Cardiac fibroblast (primary cell): ENCODE results near the gene SMOC2.

ENCODE experiments used
- DNase-seq, 2 donors: peaks; one replicate each; pipeline versions ENCODE4 v3.0.0 to v3.0.0-alpha.2; 2010; ENCODE audit warnings: low read depth in 2 of 2
- H3K4me3 ChIP-seq, 2 donors: replicated peaks in 1 of 2; 1 replicate in 1 of 2; 2 replicates in 1 of 2; pipeline ENCODE4 v1.5.1; 2011; ENCODE audit warnings: low read depth in 2 of 2, low read length in 2 of 2, mild to moderate bottlenecking in 2 of 2, moderate library complexity in 1 of 2
- CTCF ChIP-seq: IDR thresholded peaks from one replicate; pipeline ENCODE4 v1.5.1; 2011; ENCODE audit warnings: low read depth, mild to moderate bottlenecking, low read length, inconsistent platforms

Gene SMOC2

GRCh38 chr6:168597471-168597875 lies 156.5 kb downstream of the SMOC2 start:
- no peak for DNase-seq
- no peak for TF ChIP-seq CTCF
- H3K4me3 ChIP-seq, result no peak overlapping the region

GRCh38 chr6:168598251-168599117 lies 157.5 kb downstream of the SMOC2 start:
- no peak overlapping the region for H3K4me3 ChIP-seq

DNA sequence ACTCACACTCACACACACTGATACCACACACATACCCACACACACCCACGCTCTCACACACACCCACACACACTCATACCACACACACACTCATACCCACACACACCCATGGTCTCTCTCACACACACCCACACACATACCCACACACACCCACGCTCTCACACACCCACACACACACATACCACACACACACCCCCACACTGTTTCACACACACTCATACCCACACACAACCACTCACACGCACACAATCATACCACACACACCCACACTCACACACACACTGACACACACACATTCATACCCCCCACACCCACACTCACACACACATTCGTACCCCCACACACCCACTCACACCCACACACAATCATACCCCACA lies 158.1 kb downstream of the SMOC2 start:
- no peak for DNase-seq
- H3K4me3 ChIP-seq, result no peak overlapping the region
- no peak for TF ChIP-seq CTCF

More at GRCh38 chr6:168598251-168599117, 157.5 kb downstream of the SMOC2 start:
- DNase-seq, result no peak
- TF ChIP-seq CTCF, result no peak

DNA sequence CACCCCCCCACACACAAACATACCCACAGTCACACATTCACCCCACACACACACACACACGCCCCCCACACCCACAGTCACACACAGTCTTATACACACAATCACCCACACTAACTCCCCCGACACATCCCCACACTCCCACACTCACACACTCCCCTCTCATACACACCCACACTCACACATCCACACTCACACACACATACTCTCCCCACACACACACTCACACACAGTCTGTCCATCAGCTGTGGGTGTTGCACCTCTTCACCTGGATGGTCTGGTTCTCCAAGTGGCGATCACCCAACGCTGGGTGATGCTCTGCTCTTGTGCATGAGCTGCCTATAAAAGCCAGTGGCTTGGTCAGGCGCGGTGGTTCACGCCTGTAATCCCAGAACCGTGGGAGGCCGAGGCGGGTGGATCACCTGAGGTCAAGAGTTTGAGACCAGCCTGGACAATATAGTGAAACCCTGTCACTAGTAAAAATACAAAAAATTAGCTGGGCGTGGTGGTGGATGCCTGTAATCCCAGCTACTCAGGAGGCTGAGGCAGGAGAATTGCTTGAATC lies 158.9 kb downstream of the SMOC2 start:
- TF ChIP-seq CTCF, result no peak
- H3K4me3 ChIP-seq, result no peak overlapping the region
- DNase-seq, result no peak

GRCh38 chr6:168600381-168600780 lies 159.4 kb downstream of the SMOC2 start:
- DNase-seq, result no peak
- H3K4me3 ChIP-seq, result no peak overlapping the region
- TF ChIP-seq CTCF, result no peak

DNA sequence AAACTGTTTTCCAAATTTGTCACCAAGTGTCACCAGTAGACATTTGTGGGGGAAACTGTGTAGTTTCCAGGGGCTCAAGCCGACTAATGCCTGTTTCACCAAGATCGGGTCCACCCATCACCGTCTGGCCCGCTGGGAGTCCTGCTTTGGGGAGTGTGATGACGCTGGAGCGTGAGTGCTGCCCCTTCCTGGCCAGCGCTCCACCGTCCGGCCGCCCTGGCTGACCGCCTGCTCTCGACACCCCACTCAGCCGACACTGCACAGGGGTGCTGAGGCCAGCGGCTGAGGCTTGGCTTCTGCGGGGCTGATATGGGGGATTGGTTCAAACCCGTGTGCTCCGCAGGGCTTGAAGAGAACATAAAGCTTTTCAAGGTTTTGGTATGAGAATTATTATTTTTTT lies 160.1 kb downstream of the SMOC2 start:
- no peak for DNase-seq
- no peak overlapping the region for H3K4me3 ChIP-seq
- no peak for TF ChIP-seq CTCF

- DNase-seq, result no peak
- H3K4me3 ChIP-seq, result no peak overlapping the region
- TF ChIP-seq CTCF, result no peak
Measured at GRCh38 chr6:168601546-168601945, 160.6 kb downstream of the SMOC2 start.
